H1 (cell line): Measurements from ENCODE around the gene ADD1.

ENCODE experiments used
- CTCF ChIP-seq, 3 experiments: IDR thresholded peaks; 1 replicate in 2 of 3; 2 replicates in 1 of 3; pipeline versions ENCODE4 v1.5.1 to v1.6.1; 2011; ENCODE audit warnings: low read length in 3 of 3, mild to moderate bottlenecking in 3 of 3, inconsistent platforms in 2 of 3, low read depth in 1 of 3, moderate library complexity in 1 of 3; ENCODE audit not compliant: insufficient read depth in 1 of 3; ENCODE audit errors: control extremely low read depth in 1 of 3
- EGR1 ChIP-seq: IDR thresholded peaks from 2 replicates; pipeline ENCODE4 v1.6.1; 2011; ENCODE audit warnings: low read depth, low read length, borderline replicate concordance
- EP300 ChIP-seq, 2 experiments: IDR thresholded peaks; 1 replicate in 1 of 2; 2 replicates in 1 of 2; pipeline ENCODE4 v1.6.1; 2011 to 2012; ENCODE audit warnings: low read depth in 2 of 2, low read length in 2 of 2, mild to moderate bottlenecking in 2 of 2, borderline replicate concordance in 1 of 2, inconsistent platforms in 1 of 2, moderate library complexity in 1 of 2
- GTF2F1 ChIP-seq: IDR thresholded peaks from 2 replicates; pipeline ENCODE4 v1.6.1; 2012; ENCODE audit warnings: low read depth, low read length, improper control_type of control experiment, borderline replicate concordance
- JUN ChIP-seq: IDR thresholded peaks from 2 replicates; pipeline ENCODE4 v1.6.1; 2011; ENCODE audit warnings: low read depth, mild to moderate bottlenecking, improper control_type of control experiment, low read length
- POLR2A ChIP-seq, 2 experiments: IDR thresholded peaks; 1 replicate in 1 of 2; 2 replicates in 1 of 2; pipeline ENCODE4 v1.6.1; 2011; ENCODE audit warnings: low read depth in 2 of 2, low read length in 2 of 2, mild to moderate bottlenecking in 2 of 2; ENCODE audit errors: control extremely low read depth in 1 of 2
- POLR2AphosphoS5 ChIP-seq: IDR thresholded peaks from 2 replicates; pipeline ENCODE4 v1.6.1; 2011; ENCODE audit warnings: low read depth, low read length
- RNF2 ChIP-seq: fragments of 200-900, 300-1000 bp; sonication (generic); IDR thresholded peaks from 2 replicates; pipeline ENCODE4 v1.7.1; 2016; ENCODE audit warnings: borderline replicate concordance, low read depth, mild to moderate bottlenecking, antibody characterized with exemption, low read length; ENCODE audit not compliant: poor library complexity, severe bottlenecking; ENCODE audit errors: missing control alignments
- SIN3A ChIP-seq, 2 experiments: IDR thresholded peaks in 1 of 2; conservative IDR thresholded peaks in 1 of 2; 2 replicates each; pipeline ENCODE4 v1.6.1; 2011 to 2012; ENCODE audit warnings: low read length in 2 of 2, improper control_type of control experiment in 1 of 2, low read depth in 1 of 2, mild to moderate bottlenecking in 1 of 2
- SP4 ChIP-seq: IDR thresholded peaks from 2 replicates; pipeline ENCODE4 v1.6.1; 2012; ENCODE audit warnings: low read length, inconsistent platforms
- TEAD4 ChIP-seq: IDR thresholded peaks from 2 replicates; pipeline ENCODE4 v1.6.1; 2012; ENCODE audit warnings: low read depth, low read length, inconsistent platforms, mixed read lengths
- YY1 ChIP-seq: IDR thresholded peaks from 2 replicates; pipeline ENCODE4 v1.6.1; 2011; ENCODE audit warnings: low read depth, mild to moderate bottlenecking, low read length
- TF ChIP-seq, protein P1 (sequence below): IDR thresholded peaks from 2 replicates; pipeline ENCODE4 v1.6.1; 2012; ENCODE audit warnings: inconsistent platforms

DNA sequence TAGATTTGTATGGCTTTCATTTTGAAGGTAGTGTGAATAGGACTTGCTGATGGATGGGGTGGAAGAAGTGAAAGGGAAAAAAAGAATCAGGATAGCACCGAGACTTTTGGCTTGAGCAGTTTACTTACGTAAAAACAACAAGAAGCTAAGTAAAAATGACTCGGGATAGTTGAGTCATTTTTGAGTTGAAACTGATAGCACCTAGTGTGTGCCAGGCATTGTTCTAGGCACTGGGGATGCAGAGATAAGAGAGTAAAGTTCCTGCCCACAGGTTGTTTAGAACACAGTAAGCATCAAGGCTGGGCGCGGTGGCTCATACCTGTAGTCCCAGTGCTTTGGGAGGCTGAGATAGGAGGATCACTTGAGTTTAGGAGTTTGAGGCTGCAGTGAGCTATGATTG, 34.7 kb downstream of the ADD1 start:
- TF ChIP-seq SIN3A (conservative IDR thresholded peaks at IDR 0.05 in 1 of 2, IDR thresholded peaks at IDR 0.05 in 1 of 2; ENCODE audit: low read depth in 1 of 2, low read length in 2 of 2): no peak
- no peak for TF ChIP-seq POLR2AphosphoS5
- no peak for TF ChIP-seq POLR2A (IDR thresholded peaks at IDR 0.05; ENCODE audit: control extremely low read depth in 1 of 2, low read depth in 2 of 2, low read length in 2 of 2)
- TF ChIP-seq, protein P1, sequence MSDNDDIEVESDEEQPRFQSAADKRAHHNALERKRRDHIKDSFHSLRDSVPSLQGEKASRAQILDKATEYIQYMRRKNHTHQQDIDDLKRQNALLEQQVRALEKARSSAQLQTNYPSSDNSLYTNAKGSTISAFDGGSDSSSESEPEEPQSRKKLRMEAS: no peak
- TF ChIP-seq EGR1: no peak
- TF ChIP-seq CTCF (IDR thresholded peaks at IDR 0.05; ENCODE audit: control extremely low read depth in 1 of 3, insufficient read depth in 1 of 3, low read depth in 1 of 3, low read length in 3 of 3): no peak
- TF ChIP-seq TEAD4: no peak
- TF ChIP-seq RNF2: no peak
- TF ChIP-seq YY1: no peak
- TF ChIP-seq JUN: no peak
- no peak for TF ChIP-seq EP300 (IDR thresholded peaks at IDR 0.05; ENCODE audit: borderline replicate concordance in 1 of 2, low read depth in 2 of 2, low read length in 2 of 2)
- no peak for TF ChIP-seq SP4
- TF ChIP-seq GTF2F1: no peak
